ENCODE data around the gene CEMIP. TPM values are rescaled to one million over a fixed set of nuclear protein-coding genes. Genes with fewer than 3 reads are reported as not detected.

CEMIP gene
- total and polyA plus RNA-seq, 11 donors = 0.04 to 9.6 (median 0.19) TPM

GRCh38 chr15:80916056-80916455, 136.9 kb downstream of the CEMIP start:
- Histone ChIP-seq H3K27me3 (no peaks in the 10 kb centered on the region), H3K36me3 (peaks cover 0 to 2% (median 0%) of the 10 kb centered on the region in 9 donors), H3K4me3 (no peak overlapping the region), H3K27ac (no peak overlapping the region), H3K4me1 (no peaks in the 10 kb centered on the region), H3K9me3 (no peaks in the 10 kb centered on the region)
- no peak for DNase-seq
- intact Hi-C loops (cut with DNase I) = no loop called here
- no peak for TF ChIP-seq POLR2A (IDR thresholded peaks at IDR 0.05)
- no peak for TF ChIP-seq CTCF (IDR thresholded peaks at IDR 0.05)
- WGBS, 4 donors = 81 to 86% (median 83%) methylated on average over 7 of the region's 7 CpGs
- ATAC-seq = no peak

GRCh38 chr15:80918196-80918783, 139.1 kb downstream of the CEMIP start:
- ATAC-seq = no peak
- Histone ChIP-seq H3K4me1 (no peaks in the 10 kb centered on the region), H3K27ac (no peak overlapping the region), H3K27me3 (no peaks in the 10 kb centered on the region), H3K36me3 (peaks cover 0 to 4% (median 0%) of the 10 kb centered on the region in 9 donors), H3K9me3 (no peaks in the 10 kb centered on the region), H3K4me3 (no peak overlapping the region)
- WGBS, 4 donors = 85 to 93% (median 92%) methylated on average over 5 of the region's 5 CpGs
- TF ChIP-seq POLR2A (IDR thresholded peaks at IDR 0.05) (no peak), CTCF (IDR thresholded peaks at IDR 0.05) (no peak)
- intact Hi-C loops (cut with DNase I) = no loop called here
- no peak for DNase-seq

- Histone ChIP-seq H3K27ac (no peak overlapping the region), H3K9me3 (no peaks in the 10 kb centered on the region), H3K4me3 (no peak overlapping the region), H3K27me3 (no peaks in the 10 kb centered on the region), H3K36me3 (peaks cover 0 to 4% (median 0%) of the 10 kb centered on the region in 9 donors), H3K4me1 (no peaks in the 10 kb centered on the region)
- WGBS, 4 donors = 75 to 94% (median 82%) methylated on average over 5 of the region's 5 CpGs
- ATAC-seq (no peak), DNase-seq (no peak)
- intact Hi-C loops (cut with DNase I) = no loop called here
- TF ChIP-seq CTCF (IDR thresholded peaks at IDR 0.05) = no peak
- no peak for TF ChIP-seq POLR2A (IDR thresholded peaks at IDR 0.05)
Observed at GRCh38 chr15:80920271-80920699, 141.1 kb downstream of the CEMIP start.

- no peak for ATAC-seq
- TF ChIP-seq CTCF (IDR thresholded peaks at IDR 0.05) (no peak), POLR2A (IDR thresholded peaks at IDR 0.05) (no peak)
Observed at GRCh38 chr15:80921736-80922410, 142.7 kb downstream of the CEMIP start.

More at GRCh38 chr15:80921736-80922410, 142.7 kb downstream of the CEMIP start:
- no peaks in the 10 kb centered on the region for H3K27me3 ChIP-seq
- no peak overlapping the region for H3K4me3 ChIP-seq
- no peak for DNase-seq
- intact Hi-C loops (cut with DNase I) = no loop called here
- H3K9me3 ChIP-seq = no peaks in the 10 kb centered on the region
- WGBS, 4 donors = 78 to 88% (median 85%) methylated on average over 20 of the region's 20 CpGs
- no peaks in the 10 kb centered on the region for H3K4me1 ChIP-seq
- H3K36me3 ChIP-seq = peaks cover 0 to 4% (median 0%) of the 10 kb centered on the region in 9 donors
- H3K27ac ChIP-seq = no peak overlapping the region
